Measurements from ENCODE around the gene ZP1.

GRCh38 chr11:60831501-60832079, 35.8 kb upstream of the ZP1 start:
- TF ChIP-seq, protein P1, sequence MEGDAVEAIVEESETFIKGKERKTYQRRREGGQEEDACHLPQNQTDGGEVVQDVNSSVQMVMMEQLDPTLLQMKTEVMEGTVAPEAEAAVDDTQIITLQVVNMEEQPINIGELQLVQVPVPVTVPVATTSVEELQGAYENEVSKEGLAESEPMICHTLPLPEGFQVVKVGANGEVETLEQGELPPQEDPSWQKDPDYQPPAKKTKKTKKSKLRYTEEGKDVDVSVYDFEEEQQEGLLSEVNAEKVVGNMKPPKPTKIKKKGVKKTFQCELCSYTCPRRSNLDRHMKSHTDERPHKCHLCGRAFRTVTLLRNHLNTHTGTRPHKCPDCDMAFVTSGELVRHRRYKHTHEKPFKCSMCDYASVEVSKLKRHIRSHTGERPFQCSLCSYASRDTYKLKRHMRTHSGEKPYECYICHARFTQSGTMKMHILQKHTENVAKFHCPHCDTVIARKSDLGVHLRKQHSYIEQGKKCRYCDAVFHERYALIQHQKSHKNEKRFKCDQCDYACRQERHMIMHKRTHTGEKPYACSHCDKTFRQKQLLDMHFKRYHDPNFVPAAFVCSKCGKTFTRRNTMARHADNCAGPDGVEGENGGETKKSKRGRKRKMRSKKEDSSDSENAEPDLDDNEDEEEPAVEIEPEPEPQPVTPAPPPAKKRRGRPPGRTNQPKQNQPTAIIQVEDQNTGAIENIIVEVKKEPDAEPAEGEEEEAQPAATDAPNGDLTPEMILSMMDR (IDR thresholded peaks at IDR 0.05): no peak
- no peak for TF ChIP-seq POLR2A (IDR thresholded peaks at IDR 0.05)
